ENCODE measurements around the gene EDA2R. TPM values are rescaled to one million over a fixed set of nuclear protein-coding genes. Genes with fewer than 3 reads are reported as not detected.

EDA2R gene
- total and polyA plus RNA-seq, 2 of the 4 experiments (the other 2 are of a cell fraction), result 14.7 to 23.8 TPM

- H3K27ac ChIP-seq (ENCODE audit: insufficient read depth, low read length), result no peak overlapping the region
- intact Hi-C loops (cut with micrococcal nuclease), result no loop called here
- CTCF ChIA-PET, result no interaction called here
- H2BK5ac ChIP-seq (ENCODE audit: low read depth, low read length, poor library complexity, severe bottlenecking), result no peak overlapping the region
- no peak for ATAC-seq (ENCODE audit: low read depth)
- H3K9me3 ChIP-seq (ENCODE audit: control insufficient read depth, insufficient read depth, low read length), result peaks cover 1% of the 10 kb centered on the region; the same call in 1 of the 2 replicates
- H4K91ac ChIP-seq (ENCODE audit: insufficient read depth, low read depth, low read length), result no peak overlapping the region
- H2BK15ac ChIP-seq (ENCODE audit: low read depth, low read length), result no peak overlapping the region
- no peak overlapping the region for H3K9ac ChIP-seq (ENCODE audit: low read depth, low read length)
- no peaks in the 10 kb centered on the region; the same call in 1 of the 2 replicates for H3K4me1 ChIP-seq (ENCODE audit: control insufficient read depth, insufficient read depth, low read length)
- H3K23ac ChIP-seq (ENCODE audit: low read depth, low read length), result no peak overlapping the region
- H3K4me2 ChIP-seq (ENCODE audit: low read depth, low read length), result no peak overlapping the region
- dilution Hi-C loops (cut with HindIII; ENCODE audit: low sequenced_read_pairs, unreplicated experiment), result no loop called here
- peaks cover 20% of the 10 kb centered on the region; the same call in 1 of the 2 replicates for H4K20me1 ChIP-seq (ENCODE audit: insufficient read depth, low read length)
- in situ Hi-C loops (cut with MboI; ENCODE audit: low sequenced_read_pairs), result no loop called here
- no peak overlapping the region for H4K8ac ChIP-seq (ENCODE audit: low read depth in 2 of 2, low read length in 2 of 2)
- H2BK20ac ChIP-seq (ENCODE audit: low read depth, low read length), result no peak overlapping the region
- H2AK9ac ChIP-seq (replicated peaks; ENCODE audit: low read depth, low read length, poor library complexity), result no peak overlapping the region
- BruUV-seq (replicated peaks), result no TSS peak
- no peak overlapping the region for H2AK5ac ChIP-seq (ENCODE audit: low read depth, low read length)
- no peak overlapping the region for H4K5ac ChIP-seq (ENCODE audit: low read depth, low read length)
- DNase-seq, result no peak
- H2BK120ac ChIP-seq (ENCODE audit: low read depth, low read length), result no peak overlapping the region
- POLR2A ChIA-PET (ENCODE audit: unreplicated experiment), result no interaction called here
- H2AFZ ChIP-seq (replicated peaks; ENCODE audit: low read length, poor library complexity), result no peak overlapping the region
- no peaks in the 10 kb centered on the region for H3K36me3 ChIP-seq (ENCODE audit: control insufficient read depth, insufficient read depth, low read length)
- no peak overlapping the region for H3K14ac ChIP-seq (replicated peaks; ENCODE audit: low read depth, low read length)
- no peaks in the 10 kb centered on the region; the same call in 1 of the 2 replicates for H3K9me1 ChIP-seq (ENCODE audit: insufficient read depth, low read length)
- TF ChIP-seq RCOR1 (IDR thresholded peaks at IDR 0.05; ENCODE audit: insufficient replicate concordance, low read length) (no peak), MAFK (IDR thresholded peaks at IDR 0.05; ENCODE audit: low read depth, low read length) (no peak), RFX5 (IDR thresholded peaks at IDR 0.05; ENCODE audit: low read depth, low read length) (no peak), CHD1 (IDR thresholded peaks at IDR 0.05; ENCODE audit: low read depth, low read length) (no peak), ELK1 (IDR thresholded peaks at IDR 0.05; ENCODE audit: borderline replicate concordance, low read depth, low read length) (no peak), POLR2A (IDR thresholded peaks at IDR 0.05; ENCODE audit: low read depth, low read length) (no peak), CEBPB (IDR thresholded peaks at IDR 0.05; ENCODE audit: low read depth, low read length) (no peak), MAZ (IDR thresholded peaks at IDR 0.05; ENCODE audit: borderline replicate concordance, low read depth, low read length) (no peak), MXI1 (IDR thresholded peaks at IDR 0.05; ENCODE audit: borderline replicate concordance, low read depth, low read length) (no peak)
- TF ChIP-seq, protein P1, sequence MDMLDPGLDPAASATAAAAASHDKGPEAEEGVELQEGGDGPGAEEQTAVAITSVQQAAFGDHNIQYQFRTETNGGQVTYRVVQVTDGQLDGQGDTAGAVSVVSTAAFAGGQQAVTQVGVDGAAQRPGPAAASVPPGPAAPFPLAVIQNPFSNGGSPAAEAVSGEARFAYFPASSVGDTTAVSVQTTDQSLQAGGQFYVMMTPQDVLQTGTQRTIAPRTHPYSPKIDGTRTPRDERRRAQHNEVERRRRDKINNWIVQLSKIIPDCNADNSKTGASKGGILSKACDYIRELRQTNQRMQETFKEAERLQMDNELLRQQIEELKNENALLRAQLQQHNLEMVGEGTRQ (IDR thresholded peaks at IDR 0.05; ENCODE audit: low read depth, low read length), result no peak
- H3K79me1 ChIP-seq (ENCODE audit: low read depth in 1 of 2, low read length in 2 of 2), result peaks cover 0 to 9% of the 10 kb centered on the region in 2 experiments; a peak in 3 of 4 replicates
- WGBS, 2 experiments (ENCODE audit: extremely low coverage in 2 of 2, insufficient read length in 1 of 2), result no CpG with 5 or more reads among the region's 3 CpGs
- H3K4ac ChIP-seq (ENCODE audit: low read depth, low read length), result no peak overlapping the region
- H3K56ac ChIP-seq (ENCODE audit: extremely low read depth, insufficient read depth, low read length), result no peak overlapping the region
- H3K18ac ChIP-seq (ENCODE audit: low read depth, low read length), result no peak overlapping the region
- H3K27me3 ChIP-seq (ENCODE audit: control insufficient read depth, insufficient read depth, low read length), result no peaks in the 10 kb centered on the region
- no peak overlapping the region for H3K4me3 ChIP-seq (ENCODE audit: insufficient read depth, low read depth, low read length)
Observed at GRCh38 chrX:66625525-66625924, 13.4 kb downstream of the EDA2R start.
